ENCODE data around the gene SKAP2. TPM values are rescaled to one million over a fixed set of nuclear protein-coding genes. Genes with fewer than 3 reads are reported as not detected.

SKAP2 gene
- total RNA-seq, 1 donor from 2014 or later = 25.5 TPM

DNA sequence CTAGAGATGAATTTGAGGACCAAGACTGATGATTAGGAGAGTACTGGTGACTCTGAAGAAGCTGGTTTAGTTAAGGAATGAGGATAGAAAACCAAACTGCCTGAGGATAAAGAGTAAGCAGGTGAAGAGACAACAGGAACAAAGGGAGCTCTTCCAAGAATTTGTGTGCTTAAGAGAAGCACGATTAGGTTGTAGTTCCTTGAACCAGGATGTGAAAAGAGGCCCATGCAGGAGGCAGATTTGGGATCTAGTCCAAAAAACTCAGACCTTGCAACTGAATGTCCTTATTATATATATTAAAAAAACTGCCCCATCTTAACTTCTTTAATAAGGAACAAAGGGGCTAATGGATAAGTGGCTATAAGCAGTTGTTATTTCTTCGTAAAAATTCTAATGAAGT is 150.4 kb downstream of the SKAP2 start:
- Mint-ChIP-seq H3K9me3 (no peaks in the 10 kb centered on the region), H3K36me3 (peaks cover 4% of the 10 kb centered on the region), H3K4me3 (no peak overlapping the region), H3K27ac (no peak overlapping the region), H3K27me3 (no peaks in the 10 kb centered on the region), H3K4me1 (ENCODE audit: unreplicated experiment) (peaks cover 9% of the 10 kb centered on the region)
- TF ChIP-seq, protein P1, sequence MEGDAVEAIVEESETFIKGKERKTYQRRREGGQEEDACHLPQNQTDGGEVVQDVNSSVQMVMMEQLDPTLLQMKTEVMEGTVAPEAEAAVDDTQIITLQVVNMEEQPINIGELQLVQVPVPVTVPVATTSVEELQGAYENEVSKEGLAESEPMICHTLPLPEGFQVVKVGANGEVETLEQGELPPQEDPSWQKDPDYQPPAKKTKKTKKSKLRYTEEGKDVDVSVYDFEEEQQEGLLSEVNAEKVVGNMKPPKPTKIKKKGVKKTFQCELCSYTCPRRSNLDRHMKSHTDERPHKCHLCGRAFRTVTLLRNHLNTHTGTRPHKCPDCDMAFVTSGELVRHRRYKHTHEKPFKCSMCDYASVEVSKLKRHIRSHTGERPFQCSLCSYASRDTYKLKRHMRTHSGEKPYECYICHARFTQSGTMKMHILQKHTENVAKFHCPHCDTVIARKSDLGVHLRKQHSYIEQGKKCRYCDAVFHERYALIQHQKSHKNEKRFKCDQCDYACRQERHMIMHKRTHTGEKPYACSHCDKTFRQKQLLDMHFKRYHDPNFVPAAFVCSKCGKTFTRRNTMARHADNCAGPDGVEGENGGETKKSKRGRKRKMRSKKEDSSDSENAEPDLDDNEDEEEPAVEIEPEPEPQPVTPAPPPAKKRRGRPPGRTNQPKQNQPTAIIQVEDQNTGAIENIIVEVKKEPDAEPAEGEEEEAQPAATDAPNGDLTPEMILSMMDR (conservative IDR thresholded peaks at IDR 0.05) = no peak
- DNase-seq (ENCODE audit: extremely low spot score, unreplicated experiment) = no peak

DNA sequence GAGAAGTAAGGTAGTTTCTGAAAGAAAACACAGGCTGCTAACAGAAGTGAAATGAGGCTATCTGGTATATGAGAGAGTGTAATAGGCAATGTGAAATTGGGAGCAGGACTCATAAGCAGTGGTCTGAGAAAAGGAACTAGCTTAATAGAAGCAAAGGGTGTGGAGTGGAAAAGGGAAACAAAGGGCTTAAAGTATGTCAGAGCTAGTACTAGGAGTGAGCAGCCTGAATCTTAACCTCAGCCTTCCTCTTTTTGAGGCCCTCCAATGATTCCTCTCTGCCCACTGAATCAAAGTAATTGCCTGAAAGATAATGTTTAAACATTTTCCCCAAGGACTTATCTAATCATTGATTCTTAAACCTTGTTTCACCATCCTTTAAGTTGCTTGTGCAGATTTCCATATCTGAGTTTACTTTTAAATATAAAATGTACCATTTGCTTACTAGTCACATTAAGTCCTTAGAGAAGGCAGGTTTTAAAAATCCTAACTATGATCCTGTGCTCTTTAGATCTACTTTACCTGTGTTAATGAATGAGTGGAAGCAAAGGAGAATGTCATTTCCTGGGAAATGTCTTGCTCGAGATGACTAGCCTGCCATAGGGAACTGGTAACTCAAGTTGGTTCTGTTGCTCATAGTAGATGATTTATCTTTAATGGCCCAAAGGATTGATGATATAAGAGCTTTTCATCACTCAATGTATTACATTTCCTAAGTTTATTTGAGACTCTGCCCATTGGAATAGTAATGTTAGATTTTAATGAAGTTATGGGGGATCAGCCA is 155.0 kb downstream of the SKAP2 start:
- TF ChIP-seq, protein P1 (conservative IDR thresholded peaks at IDR 0.05) = no peak
- no peaks in the 10 kb centered on the region for H3K27me3 Mint-ChIP-seq
- no peaks in the 10 kb centered on the region for H3K36me3 Mint-ChIP-seq
- peak overlapping the region; percentile 59 for H3K27ac Mint-ChIP-seq
- DNase-seq (ENCODE audit: extremely low spot score, unreplicated experiment) = no peak
- H3K4me1 Mint-ChIP-seq (ENCODE audit: unreplicated experiment) = peaks cover 18% of the 10 kb centered on the region
- no peak overlapping the region for H3K4me3 Mint-ChIP-seq
- H3K9me3 Mint-ChIP-seq = no peaks in the 10 kb centered on the region

DNA sequence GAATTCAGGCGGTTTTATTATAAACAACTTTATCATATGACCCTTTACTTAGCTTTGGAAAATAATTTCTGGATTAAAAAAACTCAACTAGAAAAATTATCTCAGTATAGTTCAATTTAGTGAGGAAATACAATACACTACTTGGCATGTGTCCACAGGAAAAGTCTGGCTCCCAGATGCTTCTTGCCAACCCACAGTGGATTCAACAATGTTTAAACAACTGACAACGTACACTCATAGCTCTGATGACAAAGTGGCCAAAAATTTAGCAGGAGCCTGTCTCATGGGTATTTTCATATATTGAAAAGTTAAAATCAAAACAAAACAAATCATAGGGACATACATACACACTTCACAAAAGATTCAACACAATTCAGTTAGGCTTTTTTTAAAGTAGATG is 158.8 kb downstream of the SKAP2 start:
- no peak overlapping the region for H3K4me3 Mint-ChIP-seq
- no peaks in the 10 kb centered on the region for H3K36me3 Mint-ChIP-seq

DNA sequence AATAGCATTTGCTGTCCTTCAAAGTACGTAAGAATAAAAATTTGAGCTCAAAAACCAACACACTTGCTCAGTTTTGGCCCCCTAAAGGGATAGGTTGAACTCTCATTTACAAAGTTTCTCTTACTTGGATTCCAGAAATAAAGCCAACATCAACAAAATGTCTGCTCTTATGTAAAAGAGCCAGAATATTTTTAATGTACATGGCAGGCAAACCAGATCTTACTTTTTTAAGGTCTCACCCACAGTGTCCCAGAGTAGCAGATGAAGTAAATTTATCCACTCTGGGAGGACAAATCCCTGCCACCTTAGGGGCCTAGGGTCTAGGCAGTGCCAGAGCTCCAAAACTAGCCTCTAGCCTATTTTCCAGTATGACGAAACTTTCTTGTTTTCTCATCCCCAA is 159.6 kb downstream of the SKAP2 start:
- H3K27ac Mint-ChIP-seq = no peak overlapping the region
- no peaks in the 10 kb centered on the region for H3K36me3 Mint-ChIP-seq
- H3K4me3 Mint-ChIP-seq = no peak overlapping the region
- no peaks in the 10 kb centered on the region for H3K9me3 Mint-ChIP-seq
- no peaks in the 10 kb centered on the region for H3K27me3 Mint-ChIP-seq
- H3K4me1 Mint-ChIP-seq (ENCODE audit: unreplicated experiment) = peaks cover 17% of the 10 kb centered on the region
- TF ChIP-seq, protein P1 (conservative IDR thresholded peaks at IDR 0.05) = no peak
- no peak for DNase-seq (ENCODE audit: extremely low spot score, unreplicated experiment)

More for the DNA sequence above, 158.8 kb downstream of the SKAP2 start:
- peaks cover 17% of the 10 kb centered on the region for H3K4me1 Mint-ChIP-seq (ENCODE audit: unreplicated experiment)
- H3K27ac Mint-ChIP-seq = no peak overlapping the region
- DNase-seq (ENCODE audit: extremely low spot score, unreplicated experiment) = no peak
- TF ChIP-seq, protein P1 (conservative IDR thresholded peaks at IDR 0.05) = no peak
- H3K9me3 Mint-ChIP-seq = no peaks in the 10 kb centered on the region
- no peaks in the 10 kb centered on the region for H3K27me3 Mint-ChIP-seq

DNA sequence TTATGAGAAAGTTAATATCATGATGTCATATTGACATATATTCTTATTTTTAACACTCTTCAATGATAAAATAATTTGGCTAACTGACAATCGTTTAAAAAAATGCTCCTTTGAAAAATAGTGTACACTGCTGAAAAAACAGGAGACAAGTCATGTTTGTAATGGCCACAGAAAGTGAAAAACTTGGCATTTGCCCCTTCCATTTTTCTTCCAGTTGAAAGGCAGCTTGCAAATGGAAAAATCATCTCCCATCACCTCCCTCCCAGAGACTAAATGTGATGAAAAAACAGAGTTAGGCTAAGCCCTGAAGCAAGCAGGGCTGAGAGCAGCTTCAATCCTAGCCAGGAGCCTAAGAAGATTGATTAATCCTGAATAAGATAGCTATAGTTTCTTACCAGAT is 160.4 kb downstream of the SKAP2 start:
- H3K27ac Mint-ChIP-seq = no peak overlapping the region
- no peak overlapping the region for H3K4me3 Mint-ChIP-seq
- TF ChIP-seq, protein P1 (conservative IDR thresholded peaks at IDR 0.05) = no peak
- DNase-seq (ENCODE audit: extremely low spot score, unreplicated experiment) = no peak
- no peaks in the 10 kb centered on the region for H3K27me3 Mint-ChIP-seq
- H3K9me3 Mint-ChIP-seq = no peaks in the 10 kb centered on the region
- H3K4me1 Mint-ChIP-seq (ENCODE audit: unreplicated experiment) = peaks cover 13% of the 10 kb centered on the region
- H3K36me3 Mint-ChIP-seq = no peaks in the 10 kb centered on the region

Measured in type B pancreatic cell (in vitro differentiated cells).